ENCODE measurements around the gene KRT5.

KRT5 gene

DNA sequence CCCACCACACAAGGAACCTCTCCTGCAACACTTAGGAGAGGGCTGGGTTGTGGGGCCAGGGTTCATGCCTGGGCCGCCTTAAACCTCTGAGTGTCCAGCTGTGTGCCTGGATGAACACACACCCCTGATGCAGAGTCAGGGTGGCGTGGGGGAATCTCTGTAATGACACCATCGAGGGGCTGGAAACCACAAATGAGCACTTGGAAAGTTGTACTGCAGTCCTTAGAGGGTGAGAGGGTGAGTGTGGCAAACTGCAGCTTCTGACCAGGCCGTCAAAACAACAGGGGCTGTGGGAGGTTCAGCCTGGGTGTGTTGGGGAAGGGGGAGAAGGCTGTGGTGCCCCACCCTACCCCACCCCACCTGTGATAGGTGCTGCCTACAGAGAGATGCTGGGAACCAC lies 12.4 kb upstream of the KRT5 start:
- in situ Hi-C loops (cut with HindIII; ENCODE audit: low pct_unique_long_range_greater_than_20kb, low sequenced_read_pairs), result no loop called here
- TF ChIP-seq JUND (IDR thresholded peaks at IDR 0.05; ENCODE audit: low read depth), result no peak
- no peak for DNase-seq (ENCODE audit: low read depth in 1 of 2, low spot score in 1 of 2)

DNA sequence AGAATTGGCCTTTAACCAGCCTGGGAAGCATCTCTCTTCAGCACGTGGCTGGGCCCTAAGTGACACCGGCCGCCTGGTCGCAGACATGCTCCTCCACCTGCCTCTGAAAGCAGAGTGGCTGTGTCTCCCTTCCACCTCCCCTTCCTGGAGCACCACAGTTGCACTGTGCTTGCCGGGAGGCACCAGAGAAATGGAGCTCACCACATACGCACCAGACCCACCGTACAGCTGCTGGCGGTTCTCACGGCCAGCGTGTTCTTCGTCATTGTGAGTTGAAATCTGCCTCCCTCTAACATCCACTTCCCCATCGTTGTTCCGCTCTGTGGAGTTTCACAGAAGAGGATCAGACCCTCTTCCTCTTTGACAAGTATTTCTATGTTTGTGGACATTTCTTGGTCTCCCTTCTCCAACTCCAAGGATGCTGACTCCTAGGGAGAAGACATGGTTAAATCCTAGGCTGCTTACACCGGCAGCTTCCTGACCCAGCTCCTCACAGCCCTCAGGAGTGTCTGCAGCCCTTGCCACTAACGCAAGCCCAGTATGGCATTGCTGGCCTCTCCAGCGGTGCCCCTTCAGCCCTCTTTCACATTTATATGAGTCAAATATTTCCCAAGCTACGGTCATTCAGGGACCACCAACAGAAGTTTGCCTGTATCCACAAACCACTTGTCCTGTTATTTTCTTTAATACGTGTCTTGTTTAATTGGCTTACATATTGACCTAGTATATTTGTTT lies 11.5 kb upstream of the KRT5 start:
- no peak for DNase-seq (ENCODE audit: low read depth in 1 of 2, low spot score in 1 of 2)
- in situ Hi-C loops (cut with HindIII; ENCODE audit: low pct_unique_long_range_greater_than_20kb, low sequenced_read_pairs), result no loop called here
- no peak for TF ChIP-seq JUND (IDR thresholded peaks at IDR 0.05; ENCODE audit: low read depth)

DNA sequence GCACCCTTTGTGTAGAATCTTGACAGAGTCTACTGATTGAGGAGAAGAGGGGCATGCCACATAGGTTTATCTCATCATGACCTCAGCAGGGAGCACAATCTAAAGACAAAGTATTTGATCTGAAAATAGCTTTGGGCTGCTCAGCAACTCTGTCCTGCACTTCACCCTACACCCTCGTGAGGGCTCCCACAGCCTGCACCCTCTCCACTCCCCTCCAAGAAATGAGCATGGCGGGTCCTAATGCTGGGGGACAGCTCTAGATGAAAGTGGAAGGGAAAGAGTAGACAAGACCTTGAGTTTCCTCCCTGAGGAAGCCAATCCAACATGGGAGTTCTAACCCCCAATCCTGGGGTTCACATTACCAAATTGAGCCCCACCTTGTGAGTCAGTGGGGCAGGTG lies 10.7 kb upstream of the KRT5 start:
- TF ChIP-seq JUND (IDR thresholded peaks at IDR 0.05; ENCODE audit: low read depth), result no peak
- in situ Hi-C loops (cut with HindIII; ENCODE audit: low pct_unique_long_range_greater_than_20kb, low sequenced_read_pairs), result no loop called here
- DNase-seq (ENCODE audit: low read depth in 1 of 2, low spot score in 1 of 2), result no peak

DNA sequence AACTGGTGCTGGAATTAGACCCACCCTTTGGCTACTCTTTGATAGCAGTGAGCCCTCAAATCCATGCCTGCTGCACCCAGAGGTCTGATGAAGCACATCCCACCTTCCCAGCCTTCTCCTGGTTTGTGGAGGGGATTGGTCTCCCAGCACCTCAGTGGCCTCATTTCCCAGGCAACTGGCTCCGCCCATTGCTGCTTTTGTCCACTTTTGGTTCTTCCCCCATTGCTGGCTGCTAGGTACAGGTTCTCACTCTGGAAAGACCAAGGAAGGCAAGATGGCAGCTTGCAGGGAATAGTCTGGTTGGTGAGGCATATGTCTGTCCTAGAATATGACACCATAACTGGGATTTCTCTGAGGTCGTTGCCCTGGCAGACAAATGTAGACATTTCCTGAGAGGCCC lies 10.2 kb upstream of the KRT5 start:
- TF ChIP-seq JUND (IDR thresholded peaks at IDR 0.05; ENCODE audit: low read depth), result no peak
- in situ Hi-C loops (cut with HindIII; ENCODE audit: low pct_unique_long_range_greater_than_20kb, low sequenced_read_pairs), result no loop called here
- no peak for DNase-seq (ENCODE audit: low read depth in 1 of 2, low spot score in 1 of 2)

DNA sequence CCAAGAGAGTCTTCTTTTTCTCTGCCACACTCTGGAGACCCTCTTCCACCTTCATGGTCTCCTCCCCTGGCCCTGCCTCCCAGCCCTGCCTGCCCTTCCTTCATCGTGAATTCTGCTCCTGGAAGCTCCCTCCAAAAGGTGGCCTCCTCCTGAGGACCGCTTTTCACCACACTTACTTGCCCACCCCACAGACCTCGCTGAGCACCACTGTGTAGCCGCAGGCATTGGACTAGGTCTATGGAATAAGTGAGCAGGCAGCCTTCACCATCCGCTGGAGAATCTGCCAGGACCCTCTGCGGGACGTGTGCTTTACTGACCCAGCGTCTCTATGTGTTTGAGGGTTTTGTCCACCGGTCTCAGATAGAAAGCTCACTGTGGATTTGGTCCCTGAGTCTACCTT lies 9.7 kb upstream of the KRT5 start:
- DNase-seq (ENCODE audit: low read depth in 1 of 2, low spot score in 1 of 2), result no peak
- no peak for TF ChIP-seq JUND (IDR thresholded peaks at IDR 0.05; ENCODE audit: low read depth)
- in situ Hi-C loops (cut with HindIII; ENCODE audit: low pct_unique_long_range_greater_than_20kb, low sequenced_read_pairs), result no loop called here

DNA sequence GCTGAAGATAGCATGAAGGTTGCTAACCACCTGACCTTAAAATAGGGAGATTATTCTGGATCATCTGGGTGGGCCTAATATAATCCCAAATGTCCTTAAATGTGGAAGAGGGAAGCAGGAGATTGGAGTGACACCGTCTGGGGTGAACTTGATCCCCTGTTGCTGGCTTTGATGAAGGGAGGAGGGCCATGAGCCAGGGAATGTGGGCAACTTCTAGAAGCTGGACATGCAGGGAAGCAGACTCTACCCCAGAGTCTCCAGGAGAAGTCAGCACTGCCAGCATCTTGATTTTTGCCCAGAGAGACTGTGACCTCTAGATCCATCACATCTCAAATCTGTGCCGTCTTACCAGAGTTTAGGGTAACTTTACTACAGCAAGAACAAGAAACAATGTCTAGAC lies 9.2 kb upstream of the KRT5 start:
- DNase-seq (ENCODE audit: low read depth in 1 of 2, low spot score in 1 of 2), result no peak
- in situ Hi-C loops (cut with HindIII; ENCODE audit: low pct_unique_long_range_greater_than_20kb, low sequenced_read_pairs), result no loop called here
- no peak for TF ChIP-seq JUND (IDR thresholded peaks at IDR 0.05; ENCODE audit: low read depth)

DNA sequence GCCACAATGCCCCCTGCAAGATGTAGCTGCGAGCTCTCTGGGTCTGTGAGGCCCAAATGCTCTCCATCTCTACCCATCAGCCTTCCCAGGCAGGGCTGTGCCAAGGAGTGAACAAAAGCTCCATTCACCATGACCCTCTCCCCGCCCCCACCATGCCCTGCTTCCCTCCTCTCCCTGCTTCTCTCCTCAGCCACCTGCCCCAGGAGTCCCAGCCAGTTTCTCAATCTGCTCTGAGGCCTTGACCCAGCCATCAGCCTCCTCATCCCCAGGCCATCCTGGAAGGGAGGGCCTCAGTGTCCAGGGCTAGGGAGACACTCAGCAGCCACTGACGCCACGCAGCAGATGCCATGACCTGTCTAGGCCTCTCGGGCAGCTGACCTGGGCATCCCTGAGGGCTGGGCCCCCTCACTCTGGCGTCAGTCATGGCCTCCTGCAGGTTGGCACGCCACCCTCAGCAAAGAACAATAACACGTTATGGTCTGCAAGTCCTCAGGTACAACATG lies 8.5 kb upstream of the KRT5 start:
- TF ChIP-seq JUND (IDR thresholded peaks at IDR 0.05; ENCODE audit: low read depth), result no peak
- in situ Hi-C loops (cut with HindIII; ENCODE audit: low pct_unique_long_range_greater_than_20kb, low sequenced_read_pairs), result no loop called here
- no peak for DNase-seq (ENCODE audit: low read depth in 1 of 2, low spot score in 1 of 2)

DNA sequence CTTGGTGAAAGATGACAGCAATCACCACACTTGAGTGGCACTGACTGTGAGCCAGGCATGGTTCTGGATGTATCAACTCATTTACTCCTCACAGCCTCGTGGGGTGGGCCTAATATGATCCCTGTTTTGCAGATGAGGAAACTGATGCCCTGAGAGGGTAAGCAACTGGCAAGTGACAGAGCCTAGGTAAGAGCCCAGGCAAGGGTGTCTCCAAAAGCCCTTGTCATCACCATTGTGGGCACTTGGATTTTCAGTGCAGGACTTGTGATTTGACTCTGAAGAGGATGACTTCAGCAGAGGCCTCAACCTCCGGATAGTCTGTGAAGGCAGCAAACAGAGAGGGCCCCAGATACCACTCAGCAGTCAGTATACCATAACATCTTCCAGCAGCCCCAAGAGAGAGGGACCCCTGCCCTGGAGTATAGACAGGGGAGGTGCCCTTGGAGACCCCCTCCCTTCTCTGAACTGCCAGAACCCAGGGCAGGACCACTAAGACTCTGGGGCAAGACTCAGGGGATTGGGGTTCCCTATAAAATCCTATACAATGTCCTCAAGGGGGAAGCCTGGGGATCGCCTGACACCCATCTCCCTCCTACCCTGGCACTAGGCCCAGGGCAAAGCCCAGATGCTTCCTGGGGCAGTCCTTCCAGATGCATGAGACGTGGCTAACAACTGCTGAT lies 7.1 kb upstream of the KRT5 start:
- in situ Hi-C loops (cut with HindIII; ENCODE audit: low pct_unique_long_range_greater_than_20kb, low sequenced_read_pairs), result no loop called here
- no peak for TF ChIP-seq JUND (IDR thresholded peaks at IDR 0.05; ENCODE audit: low read depth)
- no peak for DNase-seq (ENCODE audit: low read depth in 1 of 2, low spot score in 1 of 2)

DNA sequence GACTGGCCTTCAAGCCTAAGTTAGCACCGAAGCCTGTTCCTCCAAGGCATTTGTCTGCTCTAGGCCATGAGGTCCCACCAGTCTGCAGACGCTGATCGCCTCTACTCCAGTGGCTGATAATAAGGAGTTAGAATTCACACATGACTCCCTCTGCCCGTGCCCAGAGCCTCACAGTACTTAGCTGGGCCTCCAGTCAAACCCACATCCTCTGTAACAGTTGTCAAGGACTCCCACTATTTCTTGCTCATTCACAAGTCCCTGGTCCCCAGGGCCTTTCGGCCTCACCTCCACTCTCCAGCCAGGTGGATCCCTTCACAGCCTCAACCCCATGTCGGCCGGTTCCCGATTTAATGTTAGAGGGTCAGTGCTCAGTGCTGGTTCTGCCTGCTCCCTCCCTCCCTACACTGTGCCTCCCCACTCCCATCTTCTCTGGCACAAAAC lies 6.3 kb upstream of the KRT5 start:
- DNase-seq (ENCODE audit: low read depth in 1 of 2, low spot score in 1 of 2), result no peak
- in situ Hi-C loops (cut with HindIII; ENCODE audit: low pct_unique_long_range_greater_than_20kb, low sequenced_read_pairs), result no loop called here
- no peak for TF ChIP-seq JUND (IDR thresholded peaks at IDR 0.05; ENCODE audit: low read depth)

DNA sequence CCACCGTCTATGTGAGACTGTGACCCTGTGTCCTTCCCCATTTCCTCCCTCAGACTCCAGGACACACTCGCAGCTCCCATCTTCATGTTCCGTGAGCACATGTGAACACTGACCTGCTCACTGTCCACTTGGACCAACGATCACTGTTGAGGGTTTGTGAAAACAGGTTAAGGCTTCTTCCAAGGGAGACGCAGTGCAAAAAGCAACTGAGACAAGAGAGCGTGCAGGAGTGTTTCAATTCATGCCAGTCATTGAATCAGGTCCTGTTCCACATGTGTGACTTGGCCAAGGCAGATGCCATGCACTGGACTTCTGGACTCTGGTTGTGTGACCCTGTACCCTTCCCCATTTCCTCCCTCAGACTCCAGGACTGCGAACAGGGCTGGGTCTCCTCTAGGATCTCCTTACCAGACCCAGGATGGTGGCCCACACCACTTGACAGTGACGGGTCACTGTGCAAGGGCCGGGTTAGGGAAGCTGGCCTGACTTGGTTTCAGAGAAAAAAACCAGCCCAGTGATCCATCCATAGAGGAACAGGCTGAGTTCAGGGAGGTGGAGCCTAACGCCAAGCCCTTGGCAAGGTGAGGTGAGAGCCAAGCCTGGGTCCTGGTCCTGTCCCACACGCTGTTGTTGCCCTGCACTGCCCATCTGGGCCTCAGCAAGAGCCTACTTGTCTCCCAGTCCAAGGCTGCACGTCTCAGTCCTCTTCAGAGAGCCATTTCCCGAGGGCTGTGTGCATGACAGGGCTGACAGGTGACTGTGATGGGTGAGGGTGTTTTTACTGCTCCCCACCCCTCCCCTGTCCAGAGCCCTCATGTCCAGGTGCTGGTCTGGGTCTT lies 5.7 kb upstream of the KRT5 start:
- no peak for TF ChIP-seq JUND (IDR thresholded peaks at IDR 0.05; ENCODE audit: low read depth)
- DNase-seq (ENCODE audit: low read depth in 1 of 2, low spot score in 1 of 2), result no peak
- in situ Hi-C loops (cut with HindIII; ENCODE audit: low pct_unique_long_range_greater_than_20kb, low sequenced_read_pairs), result no loop called here

DNA sequence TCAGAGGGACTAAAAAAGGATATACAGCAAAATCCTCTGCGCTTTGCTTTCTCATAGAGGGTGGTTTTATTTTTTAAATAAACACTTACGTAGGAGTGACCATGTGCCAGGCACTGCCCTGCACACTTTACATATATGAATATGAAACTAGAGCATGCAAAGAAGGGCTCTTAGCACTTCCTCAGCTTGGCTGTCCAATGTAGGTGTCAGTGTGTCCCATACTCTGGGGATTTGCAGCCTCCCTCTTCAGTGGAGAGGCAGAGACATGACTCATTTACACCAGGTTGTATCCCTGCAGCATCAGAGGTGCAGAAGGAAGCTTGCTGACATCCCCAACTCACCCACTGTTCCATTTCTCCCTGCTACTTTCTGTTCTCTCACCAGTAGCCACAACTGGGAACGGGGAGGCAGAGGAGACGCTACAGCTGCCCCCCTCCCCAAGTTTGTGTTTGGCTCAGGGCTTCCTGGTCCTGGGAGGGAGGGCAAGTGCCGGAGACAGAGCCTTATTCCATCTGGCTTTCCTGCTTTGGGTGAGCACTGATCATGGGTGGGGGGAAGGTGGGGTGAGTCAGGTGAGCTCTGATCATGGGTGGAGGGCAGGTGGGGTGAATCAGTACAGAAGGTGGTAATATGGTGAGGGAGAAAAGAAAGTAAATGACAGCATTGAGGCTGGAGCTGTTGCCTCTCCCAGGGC lies 4.9 kb upstream of the KRT5 start:
- TF ChIP-seq JUND (IDR thresholded peaks at IDR 0.05; ENCODE audit: low read depth), result no peak
- in situ Hi-C loops (cut with HindIII; ENCODE audit: low pct_unique_long_range_greater_than_20kb, low sequenced_read_pairs), result no loop called here
- no peak for DNase-seq (ENCODE audit: low read depth in 1 of 2, low spot score in 1 of 2)

DNA sequence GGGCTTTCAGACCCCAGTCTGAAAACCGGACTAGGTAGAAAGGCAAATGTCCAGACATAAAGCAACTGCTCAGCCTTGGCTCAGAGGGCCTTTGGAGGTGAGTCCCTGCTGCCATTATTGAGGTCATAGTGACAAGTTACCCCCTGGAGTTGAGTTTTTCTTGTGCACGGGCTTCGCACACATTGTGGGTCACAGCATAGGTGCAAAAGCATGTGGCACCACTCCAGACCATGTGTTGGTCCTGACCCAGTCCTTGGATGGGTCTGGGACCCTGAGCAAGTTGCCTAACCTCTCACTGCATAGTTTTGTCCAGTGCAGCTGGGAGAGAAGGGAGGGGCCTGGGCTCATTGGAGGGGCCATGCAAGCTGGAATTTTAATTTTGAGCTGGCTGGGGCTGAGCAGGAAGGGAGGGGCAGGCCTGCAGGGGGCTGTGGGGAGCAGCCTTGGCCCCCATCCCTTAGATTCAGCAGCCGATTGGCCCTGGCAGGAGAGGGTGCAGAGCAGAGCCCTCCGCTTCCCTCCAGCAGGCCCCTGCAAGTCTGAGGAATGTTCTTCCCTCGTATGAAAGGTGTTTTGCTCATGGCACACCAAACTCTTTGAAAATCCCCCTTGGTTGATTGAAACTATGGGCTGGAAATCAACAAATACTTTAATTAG lies 4.2 kb upstream of the KRT5 start:
- TF ChIP-seq JUND (IDR thresholded peaks at IDR 0.05; ENCODE audit: low read depth), result no peak
- in situ Hi-C loops (cut with HindIII; ENCODE audit: low pct_unique_long_range_greater_than_20kb, low sequenced_read_pairs), result no loop called here
- DNase-seq (ENCODE audit: low read depth in 1 of 2, low spot score in 1 of 2), result no peak
